H1 (cell line): ENCODE measurements around the gene FEV. TPM values are rescaled to one million over a fixed set of nuclear protein-coding genes. Genes with fewer than 3 reads are reported as not detected.

Experiments used
- ASH2L ChIP-seq: fragments of 200-600, 300-600 bp; sonication (generic); IDR thresholded peaks from one replicate; pipeline ENCODE4 v1.7.1; 2017; ENCODE audit warnings: low read length
- BACH1 ChIP-seq: IDR thresholded peaks from 2 replicates; pipeline ENCODE4 v1.6.1; 2012; ENCODE audit warnings: low read length, improper control_type of control experiment
- BRCA1 ChIP-seq: IDR thresholded peaks from 2 replicates; pipeline ENCODE4 v1.6.1; 2012; ENCODE audit warnings: low read depth, low read length, improper control_type of control experiment
- CBX8 ChIP-seq: fragments of 300-800, 300-1000 bp; sonication (generic); IDR thresholded peaks from 2 replicates; pipeline ENCODE4 v1.7.1; 2016; ENCODE audit warnings: low read depth, low read length, borderline replicate concordance
- CHD1 ChIP-seq: IDR thresholded peaks from 2 replicates; pipeline ENCODE4 v1.6.1; 2012; ENCODE audit warnings: low read depth, low read length, improper control_type of control experiment
- CREB1 ChIP-seq: IDR thresholded peaks from 2 replicates; pipeline ENCODE4 v1.6.1; 2012; ENCODE audit warnings: inconsistent platforms
- GABPA ChIP-seq: IDR thresholded peaks from 2 replicates; pipeline ENCODE4 v1.6.1; 2011; ENCODE audit warnings: mild to moderate bottlenecking, low read length, moderate library complexity, borderline replicate concordance; ENCODE audit not compliant: insufficient read depth
- HDAC2 ChIP-seq, 2 experiments: fragments of 300-600 bp in 1 of 2; sonication (generic) in 1 of 2; IDR thresholded peaks; 2 replicates each; pipeline ENCODE4 v1.6.1; 2011 to 2012; ENCODE audit warnings: low read depth in 2 of 2, low read length in 2 of 2, mild to moderate bottlenecking in 2 of 2, moderate library complexity in 2 of 2, borderline replicate concordance in 1 of 2, inconsistent platforms in 1 of 2
- MAFK ChIP-seq: IDR thresholded peaks from 2 replicates; pipeline ENCODE4 v1.6.1; 2012; ENCODE audit warnings: low read depth, mild to moderate bottlenecking, improper control_type of control experiment, low read length
- POLR2AphosphoS5 ChIP-seq: IDR thresholded peaks from 2 replicates; pipeline ENCODE4 v1.6.1; 2011; ENCODE audit warnings: low read depth, low read length
- RAD21 ChIP-seq, 2 experiments: IDR thresholded peaks in 1 of 2; conservative IDR thresholded peaks in 1 of 2; 2 replicates each; pipeline ENCODE4 v1.6.1; 2011; ENCODE audit warnings: low read depth in 2 of 2, low read length in 2 of 2, improper control_type of control experiment in 1 of 2, inconsistent platforms in 1 of 2, mild to moderate bottlenecking in 1 of 2, moderate library complexity in 1 of 2
- SAP30 ChIP-seq: fragments of 300-600 bp; sonication (generic); IDR thresholded peaks from 2 replicates; pipeline ENCODE4 v1.7.1; 2012; ENCODE audit warnings: low read length, moderate library complexity, mild to moderate bottlenecking, inconsistent platforms; ENCODE audit not compliant: insufficient read depth, insufficient replicate concordance
- SIN3A ChIP-seq, 2 experiments: IDR thresholded peaks in 1 of 2; conservative IDR thresholded peaks in 1 of 2; 2 replicates each; pipeline ENCODE4 v1.6.1; 2011 to 2012; ENCODE audit warnings: low read length in 2 of 2, improper control_type of control experiment in 1 of 2, low read depth in 1 of 2, mild to moderate bottlenecking in 1 of 2
- SIX5 ChIP-seq: IDR thresholded peaks from 2 replicates; pipeline ENCODE4 v1.6.1; 2011; ENCODE audit warnings: mild to moderate bottlenecking, low read depth, low read length
- SRF ChIP-seq: IDR thresholded peaks from 2 replicates; pipeline ENCODE4 v1.6.1; 2011; ENCODE audit warnings: mild to moderate bottlenecking, low read depth, low read length, moderate library complexity
- SUZ12 ChIP-seq: fragments of 200-600 bp; sonication (generic); IDR thresholded peaks from 2 replicates; pipeline ENCODE4 v1.6.1; 2012; ENCODE audit warnings: mild to moderate bottlenecking, inconsistent platforms, low read length, moderate library complexity, mixed read lengths
- TAF7 ChIP-seq: optimal IDR thresholded peaks from 2 replicates; pipeline ENCODE3; 2011; ENCODE audit warnings: low read depth, mild to moderate bottlenecking, inconsistent platforms, low read length, moderate library complexity, borderline replicate concordance
- polyA plus RNA-seq, 7 experiments: library from polyadenylated mRNA; depleted of rRNA in 3 of 7; stranded (reverse) in 5 of 7; unstranded in 2 of 7; fragments of >200 nt in 5 of 7; fragments of 200-250 nt in 2 of 7; gene quantifications; 1 replicate in 5 of 7; 2 replicates in 1 of 7; 4 replicates in 1 of 7; pipeline versions ENCODE4 v1.2.1 to v1.2.3, GENCODE V29; 2011 to 2013; ENCODE audit warnings: missing spikeins in 2 of 7, mixed read lengths in 2 of 7
- total RNA-seq: library from RNA; stranded (reverse); fragmentation: NEBNext Ultra II Directional; extraction: Animal tissue kit (Norgen Biotek cat#: 25700); gene quantifications from 2 replicates; pipeline ENCODE4 v1.2.1, GENCODE V29; 2021
- TF ChIP-seq, protein P1 (sequence below): IDR thresholded peaks from 2 replicates; pipeline ENCODE4 v1.6.1; 2011; ENCODE audit warnings: low read length, improper control_type of control experiment
- TF ChIP-seq, protein P2 (sequence below): IDR thresholded peaks from 2 replicates; pipeline ENCODE4 v1.6.1; 2012; ENCODE audit warnings: inconsistent platforms
- TF ChIP-seq, protein P3 (sequence below): IDR thresholded peaks from 2 replicates; pipeline ENCODE4 v1.6.1; 2011; ENCODE audit warnings: low read depth, mild to moderate bottlenecking, low read length; ENCODE audit not compliant: insufficient read depth

The FEV gene
- total and polyA plus RNA-seq, 2 of the 8 experiments (the other 6 are each of a cell fraction or from before 2014, with no cell fraction given) = not detected

DNA sequence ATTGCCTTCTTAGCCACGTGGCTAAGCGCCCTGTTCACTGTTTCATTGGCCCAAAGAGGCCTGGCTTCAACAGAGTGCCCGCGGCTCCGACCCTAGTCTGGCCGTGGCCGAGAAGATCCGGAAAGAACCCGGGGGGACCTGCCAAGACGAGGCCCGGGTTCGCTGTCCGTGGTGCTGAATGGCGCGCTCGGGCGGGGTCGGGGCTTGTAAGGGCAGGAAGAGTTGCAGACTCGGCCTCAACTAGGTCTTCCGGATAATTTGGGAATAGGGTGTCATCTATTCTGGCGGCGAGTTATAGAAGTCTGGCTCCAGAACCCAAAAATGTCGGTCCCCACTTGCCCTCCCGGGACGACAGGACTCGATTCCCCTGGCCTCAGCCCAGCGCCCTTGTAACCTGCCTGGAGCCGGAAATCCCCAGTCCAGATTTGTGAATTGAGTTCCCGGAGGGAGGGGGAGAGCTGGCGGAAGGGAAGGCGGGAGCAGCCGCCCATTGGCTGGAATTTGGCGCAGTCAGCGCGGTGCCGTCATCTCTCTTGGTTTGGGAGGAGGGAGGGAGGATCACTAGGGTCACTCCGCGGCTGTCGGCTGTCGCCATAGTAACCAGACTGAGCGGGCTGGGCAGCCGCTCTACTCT, 22.0 kb downstream of the FEV start (continued):
- TF ChIP-seq, protein P1, sequence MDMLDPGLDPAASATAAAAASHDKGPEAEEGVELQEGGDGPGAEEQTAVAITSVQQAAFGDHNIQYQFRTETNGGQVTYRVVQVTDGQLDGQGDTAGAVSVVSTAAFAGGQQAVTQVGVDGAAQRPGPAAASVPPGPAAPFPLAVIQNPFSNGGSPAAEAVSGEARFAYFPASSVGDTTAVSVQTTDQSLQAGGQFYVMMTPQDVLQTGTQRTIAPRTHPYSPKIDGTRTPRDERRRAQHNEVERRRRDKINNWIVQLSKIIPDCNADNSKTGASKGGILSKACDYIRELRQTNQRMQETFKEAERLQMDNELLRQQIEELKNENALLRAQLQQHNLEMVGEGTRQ = peak; percentile 9; the same call in 1 of the 2 replicates
- TF ChIP-seq TAF7 = peak; percentile 37
- peak; percentile 49; the same call in 1 of the 2 replicates for TF ChIP-seq BACH1
- TF ChIP-seq, protein P2, sequence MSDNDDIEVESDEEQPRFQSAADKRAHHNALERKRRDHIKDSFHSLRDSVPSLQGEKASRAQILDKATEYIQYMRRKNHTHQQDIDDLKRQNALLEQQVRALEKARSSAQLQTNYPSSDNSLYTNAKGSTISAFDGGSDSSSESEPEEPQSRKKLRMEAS = peak; percentile 49; the same call in 1 of the 2 replicates
- TF ChIP-seq SAP30 = peak; percentile 99
- TF ChIP-seq, protein P3, sequence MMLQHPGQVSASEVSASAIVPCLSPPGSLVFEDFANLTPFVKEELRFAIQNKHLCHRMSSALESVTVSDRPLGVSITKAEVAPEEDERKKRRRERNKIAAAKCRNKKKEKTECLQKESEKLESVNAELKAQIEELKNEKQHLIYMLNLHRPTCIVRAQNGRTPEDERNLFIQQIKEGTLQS = no peak
- no peak for TF ChIP-seq BRCA1
- no peak for TF ChIP-seq CBX8
- TF ChIP-seq SIN3A (conservative IDR thresholded peaks at IDR 0.05 in 1 of 2, IDR thresholded peaks at IDR 0.05 in 1 of 2; ENCODE audit: low read depth in 1 of 2, low read length in 2 of 2) = peak; percentile 94 to 97; a peak in 3 of 4 replicates
- no peak for TF ChIP-seq SRF
- TF ChIP-seq POLR2AphosphoS5 = no peak
- TF ChIP-seq SUZ12 = no peak
- TF ChIP-seq RAD21 (IDR thresholded peaks at IDR 0.05 in 1 of 2, conservative IDR thresholded peaks at IDR 0.05 in 1 of 2; ENCODE audit: low read depth in 2 of 2, low read length in 2 of 2) = no peak
- 0 out of 2 replicates have a peak, but pooled peaks have one; percentile 31 for TF ChIP-seq GABPA
- peak in 1 of 2 experiments; percentile 93; a peak in 1 of 4 replicates for TF ChIP-seq HDAC2 (IDR thresholded peaks at IDR 0.05; ENCODE audit: borderline replicate concordance in 1 of 2, low read depth in 2 of 2, low read length in 2 of 2)
- TF ChIP-seq CHD1 = no peak
- TF ChIP-seq CREB1 = peak; percentile 81
- peak; percentile 65; the same call in 1 of the 2 replicates for TF ChIP-seq MAFK
- no peak for TF ChIP-seq SIX5
- TF ChIP-seq ASH2L = peak; percentile 29
